HepG2 (cell line): ENCODE results near the gene ZNF277. TPM values are rescaled to one million over a fixed set of nuclear protein-coding genes. Genes with fewer than 3 reads are reported as not detected.

Experiments used
- FOXP1 ChIP-seq, 2 experiments: fragments of 450-650 bp in 1 of 2; IDR thresholded peaks; 2 replicates each; pipeline ENCODE4 v1.6.1; 2017 to 2018; ENCODE audit warnings: antibody characterized with exemption in 1 of 2
- KAT8 ChIP-seq: IDR thresholded peaks from 2 replicates; pipeline ENCODE4 v1.6.1; 2016; ENCODE audit warnings: missing genetic modification reagents, missing compliant biosample characterization
- MAZ ChIP-seq, 2 experiments: sonication (generic) in 1 of 2; formaldehyde crosslinking in 1 of 2; IDR thresholded peaks; 2 replicates each; pipeline versions ENCODE4 v1.5.0 to v1.6.1; 2012 to 2020; ENCODE audit warnings: low read depth in 2 of 2, mild to moderate bottlenecking in 2 of 2, borderline replicate concordance in 1 of 2, improper control_type of control experiment in 1 of 2, low read length in 1 of 2, missing genetic modification reagents in 1 of 2, moderate library complexity in 1 of 2
- MED1 ChIP-seq: sonication (generic); formaldehyde crosslinking; IDR thresholded peaks from 2 replicates; pipeline ENCODE4 v1.4.0; 2020; ENCODE audit warnings: missing genetic modification reagents
- POLR2A ChIP-seq, 2 experiments: IDR thresholded peaks; 2 replicates each; pipeline ENCODE4 v1.6.1; 2011; ENCODE audit warnings: low read depth in 2 of 2, low read length in 2 of 2, mild to moderate bottlenecking in 1 of 2, moderate library complexity in 1 of 2; ENCODE audit not compliant: insufficient read depth in 1 of 2
- SIX4 ChIP-seq: sonication (generic); formaldehyde crosslinking; IDR thresholded peaks from 2 replicates; pipeline ENCODE4 v1.4.0; 2020; ENCODE audit warnings: missing genetic modification reagents
- SP5 ChIP-seq: IDR thresholded peaks from 2 replicates; pipeline ENCODE4 v1.6.1; 2016; ENCODE audit warnings: low read depth, borderline replicate concordance
- ZNF646 ChIP-seq: sonication (generic); formaldehyde crosslinking; IDR thresholded peaks from 2 replicates; pipeline ENCODE4 v1.9.0; 2021; ENCODE audit warnings: mild to moderate bottlenecking, missing genetic modification reagents
- ZNF710 ChIP-seq: sonication (generic); formaldehyde crosslinking; IDR thresholded peaks from 2 replicates; pipeline ENCODE4 v1.5.0; 2020; ENCODE audit warnings: mild to moderate bottlenecking, missing genetic modification reagents, borderline replicate concordance
- ZNF720 ChIP-seq: sonication (generic); formaldehyde crosslinking; IDR thresholded peaks from 2 replicates; pipeline ENCODE4 v1.4.0; 2020; ENCODE audit warnings: missing genetic modification reagents
- ZNF770 ChIP-seq: sonication (generic); formaldehyde crosslinking; IDR thresholded peaks from 2 replicates; pipeline ENCODE4 v1.5.0; 2020; ENCODE audit warnings: mild to moderate bottlenecking, missing genetic modification reagents
- ZNF776 ChIP-seq: sonication (generic); formaldehyde crosslinking; IDR thresholded peaks from 2 replicates; pipeline ENCODE4 v1.4.0; 2020; ENCODE audit warnings: mild to moderate bottlenecking, missing genetic modification reagents
- ZNF816 ChIP-seq: sonication (generic); formaldehyde crosslinking; IDR thresholded peaks from 2 replicates; pipeline ENCODE4 v1.8.0; 2022; ENCODE audit warnings: missing genetic modification reagents, mild to moderate bottlenecking, borderline replicate concordance
- ZSCAN29 ChIP-seq: sonication (generic); formaldehyde crosslinking; conservative IDR thresholded peaks from 2 replicates; pipeline ENCODE4 v1.4.0; 2020; ENCODE audit warnings: mild to moderate bottlenecking, missing genetic modification reagents
- polyA plus RNA-seq, 8 experiments: library from polyadenylated mRNA; depleted of rRNA in 3 of 8; stranded (reverse) in 7 of 8; unstranded in 1 of 8; fragments of >200 nt; fragmentation: Illumina TruSeq in 4 of 8; extraction: Trizol in 4 of 8; gene quantifications; 2 replicates each; pipeline versions ENCODE4 v1.2.1 to v1.2.3, GENCODE V29; 2011 to 2016; ENCODE audit warnings: low read depth in 4 of 8, missing spikeins in 1 of 8, mixed read lengths in 1 of 8; ENCODE audit not compliant: insufficient read depth in 1 of 8
- total RNA-seq, 5 experiments: library from RNA; depleted of rRNA; stranded (reverse); fragments of >200 nt; fragmentation: Illumina TruSeq; extraction: Trizol; gene quantifications; 2 replicates each; pipeline ENCODE4 v1.2.3, GENCODE V29; 2016; ENCODE audit warnings: low read depth in 1 of 5

Gene ZNF277
- total and polyA plus RNA-seq, 2 of the 13 experiments (the other 11 are each of a cell fraction or from before 2014, with no cell fraction given), result 29.1 to 30.1 TPM

GRCh38 chr7:112211348-112211907, 4.9 kb downstream of the ZNF277 start (continued):
- no peak for TF ChIP-seq ZNF646 (CRISPR knock-in tag)
- TF ChIP-seq KAT8 (CRISPR knock-in tag), result peak; percentile 62
- TF ChIP-seq MAZ (IDR thresholded peaks at IDR 0.05; ENCODE audit: borderline replicate concordance, low read depth, low read length), result no peak
- no peak for TF ChIP-seq MAZ (CRISPR knock-in tag; IDR thresholded peaks at IDR 0.05; ENCODE audit: low read depth)
- TF ChIP-seq ZNF776, result no peak
- TF ChIP-seq ZNF710 (CRISPR knock-in tag), result peak; percentile 42; the same call in 1 of the 2 replicates
- peak; percentile 91 for TF ChIP-seq MED1 (CRISPR knock-in tag)
- TF ChIP-seq ZNF720 (CRISPR knock-in tag), result no peak
- TF ChIP-seq ZNF770 (CRISPR knock-in tag), result 0 out of 2 replicates have a peak, but pooled peaks have one; percentile 34
- TF ChIP-seq SP5 (CRISPR knock-in tag), result no peak
- TF ChIP-seq ZSCAN29, result peak; percentile 39; the same call in 1 of the 2 replicates
- peak; percentile 36; the same call in 1 of the 2 replicates for TF ChIP-seq SIX4 (CRISPR knock-in tag)
- TF ChIP-seq FOXP1 (IDR thresholded peaks at IDR 0.05), result no peak; the same call in 1 of the 2 replicates
- peak; percentile 84 for TF ChIP-seq FOXP1 (CRISPR knock-in tag; IDR thresholded peaks at IDR 0.05)
- peak; percentile 45; the same call in 1 of the 2 replicates for TF ChIP-seq ZNF816 (CRISPR knock-in tag)
- TF ChIP-seq POLR2A (IDR thresholded peaks at IDR 0.05; ENCODE audit: insufficient read depth in 1 of 2, low read depth in 2 of 2, low read length in 2 of 2), result no peak
